SK-N-SH (cell line): ENCODE data around the gene AMIGO1. TPM values are rescaled to one million over a fixed set of nuclear protein-coding genes. Genes with fewer than 3 reads are reported as not detected.

Experiments used
- CTCF ChIA-PET: fragments of 300-600, 350-600 bp; formaldehyde crosslinking; extraction: SDS; loops from one replicate; lab custom pipeline; 2021; lab: Yijun Ruan, JAX
- POLR2A ChIA-PET: fragments of 350-600 bp; sonication (Branson Sonifier 250); formaldehyde crosslinking; extraction: SDS; loops from one replicate; lab custom pipeline; 2020; ENCODE audit warnings: antibody characterized with exemption, inconsistent platforms; lab: Yijun Ruan, JAX
- DNase-seq: peaks from one replicate; pipeline ENCODE4 v3.0.0; 2012
- H2AFZ ChIP-seq: fragments of 200-600 bp; sonication (generic); 2 replicates; pipeline ENCODE4 v1.8.1; 2016; ENCODE audit warnings: antibody characterized with exemption, mild to moderate bottlenecking, low read depth
- H3F3A ChIP-seq: fragments of 200-600 bp; sonication (generic); replicated peaks from 2 replicates; pipeline ENCODE3; 2016; ENCODE audit warnings: antibody characterized with exemption, mild to moderate bottlenecking; ENCODE audit not compliant: insufficient read depth
- H3K27ac ChIP-seq, 2 experiments: fragments of 200-500 bp in 1 of 2; fragments of 200-600 bp in 1 of 2; sonication (Bioruptor generic) in 1 of 2; sonication (generic), shearing (Covaris generic) in 1 of 2; 2 replicates each; pipeline versions ENCODE4 v1.5.1 to v1.6.1; 2014 to 2016; ENCODE audit warnings: low read depth in 2 of 2, inconsistent platforms in 1 of 2, low read length in 1 of 2, mild to moderate bottlenecking in 1 of 2, mixed read lengths in 1 of 2
- H3K27me3 ChIP-seq: fragments of 200-600 bp; sonication (generic), shearing (Covaris generic); 2 replicates; pipeline ENCODE4 v1.6.1; 2016; ENCODE audit warnings: mixed run types; ENCODE audit not compliant: insufficient read depth
- H3K36me3 ChIP-seq, 2 experiments: fragments of 200-500 bp in 1 of 2; fragments of 200-600 bp in 1 of 2; sonication (Bioruptor generic) in 1 of 2; sonication (generic) in 1 of 2; replicated peaks in 1 of 2; 2 replicates each; pipeline versions ENCODE3 to v1.5.1; 2014 to 2016; ENCODE audit warnings: low read length in 1 of 2, mild to moderate bottlenecking in 1 of 2; ENCODE audit not compliant: insufficient read depth in 2 of 2, control insufficient read depth in 1 of 2
- H3K4me1 ChIP-seq, 2 experiments: fragments of 200-500 bp in 1 of 2; fragments of 200-600 bp in 1 of 2; sonication (Bioruptor generic) in 1 of 2; sonication (generic), shearing (Covaris generic) in 1 of 2; 2 replicates each; pipeline versions ENCODE4 v1.5.1 to v1.6.1; 2014 to 2016; ENCODE audit warnings: low read depth in 1 of 2, low read length in 1 of 2, mixed run types in 1 of 2; ENCODE audit not compliant: insufficient read depth in 2 of 2, control insufficient read depth in 1 of 2
- H3K4me2 ChIP-seq: fragments of 200-600 bp; sonication (generic), shearing (Covaris generic); 2 replicates; pipeline ENCODE4 v1.6.1; 2017; ENCODE audit warnings: mixed run types
- H3K4me3 ChIP-seq, 2 experiments: fragments of 200-500 bp in 1 of 2; fragments of 200-600 bp in 1 of 2; sonication (Bioruptor generic) in 1 of 2; sonication (generic), shearing (Covaris generic) in 1 of 2; 2 replicates each; pipeline versions ENCODE4 v1.5.1 to v1.8.1; 2014 to 2016; ENCODE audit warnings: low read depth in 2 of 2, inconsistent platforms in 1 of 2, low read length in 1 of 2, mild to moderate bottlenecking in 1 of 2, mixed read lengths in 1 of 2, moderate library complexity in 1 of 2
- H3K79me2 ChIP-seq: fragments of 200-600 bp; sonication (generic); 2 replicates; pipeline ENCODE4 v1.8.1; 2017; ENCODE audit warnings: mild to moderate bottlenecking; ENCODE audit not compliant: insufficient read depth
- H3K9ac ChIP-seq: fragments of 200-600 bp; sonication (generic); 2 replicates; pipeline ENCODE4 v1.6.1; 2017; ENCODE audit warnings: mixed run types
- H3K9me2 ChIP-seq: fragments of 200-600 bp; sonication (generic); 2 replicates; pipeline ENCODE4 v1.6.1; 2017; ENCODE audit warnings: mixed run types
- H3K9me3 ChIP-seq: fragments of 200-600 bp; sonication (generic); 2 replicates; pipeline ENCODE4 v1.6.1; 2017; ENCODE audit warnings: mixed run types, mild to moderate bottlenecking, moderate library complexity
- H4K20me1 ChIP-seq: fragments of 200-600 bp; sonication (generic); 2 replicates; pipeline ENCODE4 v1.6.1; 2017; ENCODE audit warnings: mild to moderate bottlenecking, mixed run types; ENCODE audit not compliant: insufficient read depth
- CHD2 ChIP-seq: fragments of 150-350 bp; IDR thresholded peaks from 2 replicates; pipeline ENCODE4 v1.6.1; 2018; ENCODE audit warnings: low read length; ENCODE audit not compliant: partially characterized antibody
- EP300 ChIP-seq, 2 experiments: IDR thresholded peaks; 2 replicates each; pipeline versions ENCODE4 v1.4.0 to v1.6.1; 2012; ENCODE audit warnings: borderline replicate concordance in 1 of 2, low read depth in 1 of 2, low read length in 1 of 2
- EZH2phosphoT487 ChIP-seq: fragments of 200-600 bp; sonication (generic); IDR thresholded peaks from 2 replicates; pipeline ENCODE4 v1.6.1; 2017; ENCODE audit warnings: low read depth, mixed run types, mild to moderate bottlenecking, antibody characterized with exemption, moderate library complexity, borderline replicate concordance
- FOXJ3 ChIP-seq: sonication (generic); formaldehyde crosslinking; IDR thresholded peaks from 2 replicates; pipeline ENCODE4 v1.5.1; 2020; ENCODE audit warnings: mild to moderate bottlenecking, missing genetic modification reagents
- GABPA ChIP-seq: IDR thresholded peaks from 2 replicates; pipeline ENCODE4 v1.4.0; 2012; ENCODE audit warnings: low read depth, mild to moderate bottlenecking
- IRF3 ChIP-seq: fragments of 150-350 bp; IDR thresholded peaks from 2 replicates; pipeline ENCODE4 v1.6.1; 2016; ENCODE audit warnings: mild to moderate bottlenecking, low read depth, low read length
- JUND ChIP-seq: IDR thresholded peaks from 2 replicates; pipeline ENCODE4 v1.4.0; 2012
- MAX ChIP-seq: IDR thresholded peaks from 2 replicates; pipeline ENCODE4 v1.4.0; 2012; ENCODE audit warnings: low read depth
- PBX3 ChIP-seq: IDR thresholded peaks from 2 replicates; pipeline ENCODE4; 2012
- RAD21 ChIP-seq: IDR thresholded peaks from 2 replicates; pipeline ENCODE4 v1.6.1; 2012; ENCODE audit warnings: mild to moderate bottlenecking, low read length
- RCOR1 ChIP-seq: fragments of 150-350 bp; IDR thresholded peaks from 2 replicates; pipeline ENCODE4 v1.6.1; 2017; ENCODE audit warnings: antibody characterized with exemption, low read length
- RXRA ChIP-seq: IDR thresholded peaks from 2 replicates; pipeline ENCODE4 v1.4.0; 2012; ENCODE audit warnings: low read depth, mild to moderate bottlenecking, borderline replicate concordance
- SIN3A ChIP-seq: IDR thresholded peaks from 2 replicates; pipeline ENCODE4 v1.6.1; 2012; ENCODE audit warnings: low read depth, mild to moderate bottlenecking, low read length, moderate library complexity, borderline replicate concordance
- TAF1 ChIP-seq: IDR thresholded peaks from 2 replicates; pipeline ENCODE4 v1.6.1; 2012; ENCODE audit warnings: low read depth, mild to moderate bottlenecking, low read length, moderate library complexity, borderline replicate concordance
- TCF12 ChIP-seq: IDR thresholded peaks from 2 replicates; pipeline ENCODE4 v1.4.0; 2012
- TEAD4 ChIP-seq: IDR thresholded peaks from 2 replicates; pipeline ENCODE4 v1.4.0; 2012; ENCODE audit warnings: mild to moderate bottlenecking, borderline replicate concordance; ENCODE audit not compliant: insufficient read depth
- WGBS: methylation state at CpG from one replicate; pipeline ENCODE4 v1.1.6; 2017; ENCODE audit warnings: low lambda C conversion rate; 5-methylcytosine and 5-hydroxymethylcytosine counted together
- polyA plus RNA-seq, 3 experiments: library from polyadenylated mRNA; depleted of rRNA; stranded (reverse); fragments of >200 nt; gene quantifications; 2 replicates each; pipeline ENCODE4 v1.2.3, GENCODE V29; 2012
- TF ChIP-seq, protein P1 (sequence below): fragments of 150-350 bp; IDR thresholded peaks from 2 replicates; pipeline ENCODE4 v1.6.1; 2017; ENCODE audit warnings: antibody characterized with exemption, low read length, low read depth, borderline replicate concordance
- TF ChIP-seq, protein P2 (sequence below): IDR thresholded peaks from 2 replicates; pipeline ENCODE4 v1.4.0; 2012; ENCODE audit warnings: low read depth, borderline replicate concordance

AMIGO1 gene
- polyA plus RNA-seq, 1 of the 3 experiments (the other 2 are of a cell fraction): 0.95 TPM

- ChIA-PET CTCF (interaction anchor here (18.3 to 40.2 kb wide), 2 partner anchors 15 to 30 kb away, joined by 238 to 1710 read pairs; partner anchors contain the start of genes ATXN7L2, CYB561D1 and GPR61), POLR2A (interaction anchor here (0.8 kb wide), 1 partner anchor 27 kb away, joined by 3 read pairs; no protein-coding TSS in a partner anchor)
- Histone ChIP-seq H3K9ac (no peak overlapping the region), H3K79me2 (no peaks in the 10 kb centered on the region), H3K27ac (no peak overlapping the region), H2AFZ (no peak overlapping the region), H3K4me1 (peaks cover 0 to 6% of the 10 kb centered on the region in 2 experiments; a peak in 1 of 4 replicates), H3K9me3 (no peaks in the 10 kb centered on the region), H3K27me3 (no peaks in the 10 kb centered on the region), H3K36me3 (no peaks in the 10 kb centered on the region), H4K20me1 (no peaks in the 10 kb centered on the region), H3F3A (no peaks in the 10 kb centered on the region), H3K4me2 (no peak overlapping the region), H3K4me3 (no peak overlapping the region), H3K9me2 (no peaks in the 10 kb centered on the region)
- DNase-seq: no peak
- TF ChIP-seq, protein P1, sequence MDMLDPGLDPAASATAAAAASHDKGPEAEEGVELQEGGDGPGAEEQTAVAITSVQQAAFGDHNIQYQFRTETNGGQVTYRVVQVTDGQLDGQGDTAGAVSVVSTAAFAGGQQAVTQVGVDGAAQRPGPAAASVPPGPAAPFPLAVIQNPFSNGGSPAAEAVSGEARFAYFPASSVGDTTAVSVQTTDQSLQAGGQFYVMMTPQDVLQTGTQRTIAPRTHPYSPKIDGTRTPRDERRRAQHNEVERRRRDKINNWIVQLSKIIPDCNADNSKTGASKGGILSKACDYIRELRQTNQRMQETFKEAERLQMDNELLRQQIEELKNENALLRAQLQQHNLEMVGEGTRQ: no peak
- no peak for TF ChIP-seq RCOR1
- TF ChIP-seq CHD2: no peak
- no peak for TF ChIP-seq TCF12
- no peak for TF ChIP-seq SIN3A
- no peak for TF ChIP-seq TAF1
- no peak for TF ChIP-seq TEAD4
- no peak for TF ChIP-seq EZH2phosphoT487
- TF ChIP-seq RAD21: no peak
- TF ChIP-seq EP300 (IDR thresholded peaks at IDR 0.05; ENCODE audit: borderline replicate concordance in 1 of 2, low read depth in 1 of 2, low read length in 1 of 2): no peak
- TF ChIP-seq GABPA: no peak
- TF ChIP-seq IRF3: no peak
- TF ChIP-seq, protein P2, sequence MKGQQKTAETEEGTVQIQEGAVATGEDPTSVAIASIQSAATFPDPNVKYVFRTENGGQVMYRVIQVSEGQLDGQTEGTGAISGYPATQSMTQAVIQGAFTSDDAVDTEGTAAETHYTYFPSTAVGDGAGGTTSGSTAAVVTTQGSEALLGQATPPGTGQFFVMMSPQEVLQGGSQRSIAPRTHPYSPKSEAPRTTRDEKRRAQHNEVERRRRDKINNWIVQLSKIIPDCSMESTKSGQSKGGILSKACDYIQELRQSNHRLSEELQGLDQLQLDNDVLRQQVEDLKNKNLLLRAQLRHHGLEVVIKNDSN: no peak
- no peak for TF ChIP-seq FOXJ3
- TF ChIP-seq PBX3: no peak
- no peak for TF ChIP-seq RXRA
- TF ChIP-seq JUND: no peak
- no peak for TF ChIP-seq MAX
- 77% methylated on average over 5 of the region's 5 CpGs for WGBS
These were observed 5.6 kb downstream of the AMIGO1 start for GRCh38 chr1:109503935-109504334.
